GM18502 (cell line): ENCODE results near the gene HOXD8.

Experiments used
- ATAC-seq: cut with Tn5 transposase; IDR thresholded peaks from one replicate; pipeline ENCODE4 v1.9.1; 2021; ENCODE audit warnings: mild to moderate bottlenecking; ENCODE audit not compliant: unreplicated experiment, poor library complexity

Gene HOXD8

GRCh38 chr2:176101216-176101830 lies 28.2 kb upstream of the HOXD8 start:
- no peak for ATAC-seq

DNA sequence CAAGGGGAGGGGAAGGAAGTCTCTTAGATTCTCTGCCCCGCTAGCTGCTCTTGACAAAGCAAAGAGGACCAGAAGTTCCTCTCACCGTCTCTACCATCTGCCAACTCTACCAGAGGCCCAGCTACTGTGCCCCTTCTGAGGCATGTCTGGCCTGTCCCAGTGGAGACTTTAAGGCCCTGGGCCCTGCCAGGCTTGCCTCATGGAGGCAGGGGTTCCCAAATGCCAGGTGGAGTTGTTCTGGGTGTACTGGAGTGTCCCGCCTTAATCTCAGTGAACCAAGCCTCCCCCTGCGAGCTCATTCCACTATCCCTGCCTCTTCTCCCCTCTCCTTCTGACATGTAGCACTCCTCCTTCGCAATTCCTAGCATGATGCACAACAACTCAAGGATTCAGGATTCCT lies 27.7 kb upstream of the HOXD8 start:
- ATAC-seq = no peak

- no peak for ATAC-seq
Observed at GRCh38 chr2:176102309-176102866, 27.1 kb upstream of the HOXD8 start.

DNA sequence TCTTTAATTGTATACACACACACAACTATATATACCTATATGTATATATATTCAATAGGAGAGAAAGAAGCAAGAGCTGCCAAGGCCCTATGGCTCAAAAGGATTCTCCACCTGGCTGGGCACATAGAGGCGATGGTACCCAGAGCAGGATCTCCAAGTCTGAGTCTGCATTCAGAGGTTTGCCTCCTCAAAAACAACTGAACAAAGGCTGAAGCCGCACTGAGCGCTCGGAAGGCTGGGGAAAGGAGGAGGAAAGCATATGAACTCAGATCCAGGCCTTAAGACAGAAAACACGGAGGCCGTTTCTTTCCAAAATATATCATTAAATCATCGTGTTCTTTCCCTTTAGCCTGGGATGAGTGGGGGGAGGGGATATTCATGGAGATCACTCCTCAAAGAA lies 26.3 kb upstream of the HOXD8 start:
- no peak for ATAC-seq

GRCh38 chr2:176103742-176104315 lies 25.7 kb upstream of the HOXD8 start:
- ATAC-seq = no peak

DNA sequence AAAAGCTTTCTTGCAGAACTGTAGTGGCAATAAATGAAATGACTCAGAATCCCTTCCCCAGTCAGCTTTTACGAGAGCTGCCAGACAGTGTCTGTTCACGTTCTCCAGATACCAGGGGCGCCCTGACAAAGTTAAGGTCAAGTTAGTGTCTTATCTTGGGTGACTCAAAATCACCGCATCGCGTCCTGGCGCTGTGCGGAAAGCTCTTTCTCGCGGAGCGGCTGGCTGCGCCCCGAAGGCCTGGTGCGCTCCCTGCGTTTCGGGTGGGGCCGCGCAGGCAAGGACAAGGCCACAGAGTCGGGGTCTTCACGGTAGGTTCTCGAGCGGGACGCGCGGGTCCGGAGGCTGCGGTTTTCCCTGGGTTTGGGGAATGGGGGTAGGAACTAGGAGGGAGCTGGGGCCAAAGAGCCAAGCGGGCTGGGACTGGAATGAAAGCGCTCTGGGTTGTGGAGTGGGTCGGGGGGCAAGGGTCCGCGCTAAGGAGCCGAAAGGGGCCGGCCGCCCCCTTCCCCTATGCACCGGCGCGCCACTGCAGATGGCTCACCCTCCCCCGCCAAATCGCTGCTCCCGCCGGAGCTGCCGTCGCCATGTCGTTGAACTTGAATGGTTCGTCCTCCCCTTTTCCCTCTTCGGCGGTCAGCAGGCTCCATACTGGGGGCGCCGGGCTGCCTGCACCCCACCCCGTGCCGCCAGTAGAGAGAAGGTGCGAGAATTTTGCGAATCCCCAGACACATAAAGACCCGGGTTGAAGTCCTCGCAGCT lies 25.0 kb upstream of the HOXD8 start:
- ATAC-seq = no peak

DNA sequence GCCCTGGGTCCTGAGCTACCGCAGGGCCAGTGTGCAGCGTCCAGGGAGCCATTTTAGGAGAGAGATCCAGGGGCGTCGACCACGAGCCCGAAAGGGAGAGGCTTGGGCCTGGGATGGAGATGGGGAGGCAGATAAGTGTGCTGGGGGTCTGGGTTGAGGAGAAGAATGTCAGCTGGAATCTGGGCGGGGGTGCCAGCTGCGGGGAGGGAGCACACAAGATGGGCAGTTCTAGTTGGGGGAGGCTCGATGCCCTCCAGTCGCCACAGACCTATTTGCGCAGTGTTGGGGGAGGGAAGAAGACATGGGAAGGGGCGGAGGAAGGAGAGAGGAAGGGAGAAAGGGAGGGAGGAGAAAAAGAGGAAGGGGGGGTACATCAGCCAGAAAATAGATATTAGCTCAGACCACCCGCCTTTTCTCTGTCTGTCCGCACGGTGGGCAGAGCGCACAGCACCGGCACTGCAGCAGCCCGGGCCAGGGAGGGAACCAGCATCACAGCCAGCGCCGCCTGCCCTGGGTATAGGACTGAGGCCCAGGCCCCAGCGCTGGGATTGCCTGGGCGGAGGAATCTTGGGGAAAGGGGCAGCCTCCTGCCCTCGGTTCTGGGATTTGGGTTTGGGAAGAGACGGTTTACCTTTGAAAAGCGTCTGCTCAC lies 24.3 kb upstream of the HOXD8 start:
- ATAC-seq = no peak

GRCh38 chr2:176105730-176106580 lies 23.6 kb upstream of the HOXD8 start:
- no peak for ATAC-seq

DNA sequence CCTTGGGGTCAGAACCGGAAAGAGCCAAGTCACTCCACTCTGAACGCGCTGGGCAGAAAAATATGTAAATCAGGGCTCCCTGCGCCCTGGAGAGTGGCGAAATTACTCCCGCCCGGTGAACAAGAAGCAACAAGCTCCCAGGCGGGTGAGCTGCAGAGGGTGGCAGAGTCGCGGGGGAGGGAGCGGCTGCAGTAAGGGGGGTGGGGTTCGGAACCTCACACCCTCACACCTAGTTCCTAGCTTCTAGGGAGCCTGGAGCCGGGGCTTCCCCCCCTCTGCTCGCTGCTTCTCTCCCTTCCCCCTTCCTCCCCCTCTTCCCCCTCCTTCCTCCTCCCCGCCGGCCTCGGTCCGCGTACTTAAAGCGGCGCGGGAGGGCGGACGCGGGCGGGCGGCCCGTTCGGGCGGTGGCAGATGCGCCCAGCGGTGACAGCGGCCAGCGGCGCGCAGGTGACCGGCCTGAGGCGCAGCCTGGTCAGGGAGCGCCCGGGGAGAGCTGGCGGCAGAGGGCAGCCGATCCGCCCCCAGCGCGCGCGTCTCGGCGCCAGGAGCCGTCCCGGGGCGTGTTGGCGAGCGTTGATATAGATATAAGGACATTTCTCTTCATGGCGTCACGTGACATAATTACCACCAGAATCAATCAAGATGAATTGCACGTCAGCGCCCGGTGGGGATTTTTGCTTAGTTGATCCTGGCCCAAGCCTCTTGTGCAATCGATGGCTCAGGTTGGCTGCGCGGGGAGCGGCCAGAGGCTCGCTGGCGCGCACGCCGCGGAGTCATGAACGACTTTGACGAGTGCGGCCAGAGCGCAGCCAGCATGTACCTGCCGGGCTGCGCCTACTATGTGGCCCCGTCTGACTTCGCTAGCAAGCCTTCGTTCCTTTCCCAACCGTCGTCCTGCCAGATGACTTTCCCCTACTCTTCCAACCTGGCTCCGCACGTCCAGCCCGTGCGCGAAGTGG lies 22.6 kb upstream of the HOXD8 start, which contains the start of gene HOXD11:
TSS of gene HOXD11 (plus strand) at position 700 of the 959 bp plus-strand sequence. CDS start at position 776, 76 bp downstream.
- no peak for ATAC-seq

GRCh38 chr2:176107731-176108181 lies 21.7 kb upstream of the HOXD8 start:
- no peak for ATAC-seq

DNA sequence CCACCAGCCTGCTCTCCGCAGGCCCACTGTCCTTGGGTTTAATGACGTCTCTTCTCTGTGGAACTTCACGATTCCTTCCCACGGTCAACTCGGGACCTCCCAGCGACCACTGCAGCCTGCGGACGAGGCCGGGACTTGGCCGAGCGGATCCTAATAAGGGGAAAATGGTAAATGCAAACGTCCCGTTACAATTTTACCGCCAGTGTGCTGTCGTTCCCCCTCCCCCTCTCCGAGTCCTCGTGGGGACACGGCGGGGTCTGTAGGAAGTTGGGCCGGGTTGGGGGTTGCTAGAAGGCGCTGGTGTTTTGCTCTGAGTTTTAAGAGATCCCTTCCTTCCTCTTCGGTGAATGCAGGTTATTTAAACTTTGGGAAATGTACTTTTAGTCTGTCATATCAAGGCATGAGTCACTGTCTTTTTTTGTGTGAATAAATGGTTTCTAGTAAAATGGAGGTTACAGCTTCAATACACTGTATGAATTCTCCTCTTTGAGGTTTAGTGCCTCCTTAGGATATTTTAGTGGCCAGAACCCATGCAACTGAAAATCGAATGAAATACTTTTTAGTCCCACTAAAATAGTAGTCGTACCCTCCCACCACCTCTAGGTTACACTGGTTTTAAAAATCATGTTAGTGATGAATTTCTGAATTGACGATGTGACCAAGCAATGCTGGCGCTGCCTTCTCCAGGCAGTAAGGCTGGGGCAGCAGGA lies 20.2 kb upstream of the HOXD8 start:
- no peak for ATAC-seq

- ATAC-seq = no peak
Observed at GRCh38 chr2:176109946-176110345, 19.6 kb upstream of the HOXD8 start.

DNA sequence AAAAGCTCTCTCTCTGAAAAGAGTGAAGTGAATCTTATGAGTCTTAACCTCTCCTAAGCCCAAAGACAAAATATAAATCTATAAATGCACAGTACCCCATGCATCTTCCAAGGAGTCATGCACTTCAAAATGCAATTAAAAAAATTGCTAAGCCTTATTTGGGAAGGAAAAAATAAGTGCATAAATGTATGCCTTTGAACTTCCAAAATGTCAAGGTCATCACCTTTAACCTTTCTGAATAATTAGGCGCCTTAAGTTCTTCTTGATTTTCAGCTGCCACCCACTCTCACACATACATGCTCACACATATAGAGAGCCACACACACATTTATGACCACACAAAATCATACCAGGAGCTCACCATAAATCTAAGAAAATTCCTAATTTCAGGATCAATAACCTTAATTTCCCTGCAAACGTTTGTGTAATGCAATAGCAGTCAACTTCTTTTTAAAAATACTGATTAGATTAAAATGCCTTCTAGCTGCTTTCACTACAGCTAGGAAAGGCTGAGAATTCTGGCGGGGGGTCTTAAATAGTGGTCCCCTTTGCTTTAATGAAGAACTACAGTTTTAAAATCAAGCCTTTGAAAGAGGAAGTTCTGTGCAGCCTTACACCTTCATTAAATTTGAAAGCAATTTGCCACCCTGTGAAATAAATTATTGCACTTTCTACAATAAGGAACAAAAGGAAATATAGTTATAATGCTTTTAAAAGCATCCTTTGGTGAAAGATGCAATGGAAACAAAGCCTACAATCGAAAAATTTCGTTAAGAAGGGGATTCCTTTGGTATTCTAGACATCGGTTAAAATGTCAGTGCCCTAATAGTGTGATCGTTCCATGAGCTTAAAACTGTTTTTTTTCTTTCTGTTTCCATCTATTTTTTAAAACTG lies 18.8 kb upstream of the HOXD8 start:
- no peak for ATAC-seq

DNA sequence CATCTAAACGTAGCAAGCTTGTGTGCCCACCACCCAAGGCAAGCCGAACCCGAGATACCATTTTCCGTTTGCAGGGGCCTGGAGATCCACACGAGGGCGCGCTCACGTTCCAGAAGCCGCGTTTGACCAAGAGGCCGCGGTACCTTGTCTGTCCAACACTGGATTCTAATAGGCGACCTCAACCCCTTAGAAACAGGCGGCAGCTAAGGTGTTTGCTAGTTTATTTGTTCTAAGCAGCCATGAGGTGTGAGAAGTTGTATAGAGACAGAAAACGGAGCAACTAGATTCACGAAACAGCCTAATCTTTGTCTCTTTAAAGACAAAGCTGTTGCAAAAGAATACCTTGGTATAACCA lies 18.2 kb upstream of the HOXD8 start:
- ATAC-seq = no peak

GRCh38 chr2:176111846-176112374 lies 17.6 kb upstream of the HOXD8 start:
- no peak for ATAC-seq

DNA sequence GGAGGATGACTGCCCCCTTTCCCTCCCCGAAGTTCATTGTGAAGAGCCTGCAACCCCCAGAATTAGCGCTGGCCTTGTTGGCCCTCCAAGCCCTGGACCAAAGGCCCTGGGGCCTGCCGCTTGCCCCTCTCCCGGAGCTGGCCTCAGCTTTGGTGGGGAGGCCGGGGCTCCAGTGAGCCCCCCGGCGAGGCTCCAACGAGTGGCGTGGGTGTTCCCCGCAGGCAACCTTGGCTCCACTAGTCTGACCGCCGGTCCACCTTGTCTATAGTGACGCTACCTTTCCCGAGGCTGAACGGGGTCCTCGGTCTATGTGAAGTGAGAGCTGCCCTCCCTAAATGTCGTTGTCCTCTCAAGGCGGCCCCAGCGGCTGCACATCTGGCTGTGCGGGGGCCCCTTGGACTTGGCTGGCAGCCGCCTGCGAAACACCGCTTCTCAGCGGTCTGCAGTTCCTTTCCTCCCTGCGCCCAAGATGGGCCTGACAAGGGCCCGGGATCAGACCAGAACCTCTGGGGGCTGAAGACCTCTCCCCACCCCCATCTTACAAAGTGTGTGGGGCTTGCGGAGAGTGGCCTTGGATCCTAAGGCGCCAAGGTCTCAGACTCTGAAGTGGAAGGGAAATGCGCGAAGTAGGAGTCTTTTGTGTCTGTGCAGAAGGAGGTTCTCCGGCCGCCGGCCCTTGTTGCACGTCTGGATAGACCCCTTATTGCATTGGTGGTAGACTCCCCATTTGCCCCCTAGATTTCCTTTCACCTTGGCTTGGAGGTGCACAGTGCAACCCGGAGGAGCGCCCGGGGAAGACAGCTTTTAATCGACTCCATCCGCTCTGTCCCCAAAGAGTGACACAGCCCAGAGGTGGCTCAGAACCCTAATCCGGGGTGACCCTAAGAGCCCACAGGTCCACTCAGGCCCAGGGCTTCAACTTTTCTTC lies 16.9 kb upstream of the HOXD8 start:
- ATAC-seq = no peak
